GM19467 (cell line): ENCODE results near the gene SUFU.
"Not testable (repeated sequence)": the region's sequence is repeated elsewhere in the genome, so short reads cannot be mapped to it uniquely, and the experiment has no call there.

Experiments
- ATAC-seq: cut with Tn5 transposase; IDR thresholded peaks from one replicate; pipeline ENCODE4 v1.9.1; 2021; ENCODE audit warnings: mild to moderate bottlenecking, moderate library complexity; ENCODE audit not compliant: unreplicated experiment

SUFU gene

DNA sequence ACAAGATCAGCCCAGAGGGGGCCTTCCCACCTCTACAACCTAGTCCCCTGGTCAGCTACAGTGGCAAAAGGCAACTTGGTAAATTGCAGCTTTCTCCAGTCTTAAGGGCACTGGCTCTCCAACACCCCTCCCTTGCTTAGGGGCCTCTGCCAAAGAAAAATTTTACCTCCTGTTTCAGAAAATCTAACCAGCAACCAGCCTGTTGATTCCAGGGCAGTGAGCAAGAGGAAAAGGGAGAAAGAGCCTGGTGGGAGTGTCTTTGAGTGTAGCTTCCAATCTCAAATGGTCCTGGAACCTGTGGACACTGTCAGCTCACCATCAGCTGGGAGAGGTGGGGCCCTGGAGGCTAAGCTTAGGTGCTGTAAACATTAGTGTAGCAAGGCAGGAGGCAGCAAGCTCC, 24.1 kb upstream of the SUFU start:
- no peak for ATAC-seq

DNA sequence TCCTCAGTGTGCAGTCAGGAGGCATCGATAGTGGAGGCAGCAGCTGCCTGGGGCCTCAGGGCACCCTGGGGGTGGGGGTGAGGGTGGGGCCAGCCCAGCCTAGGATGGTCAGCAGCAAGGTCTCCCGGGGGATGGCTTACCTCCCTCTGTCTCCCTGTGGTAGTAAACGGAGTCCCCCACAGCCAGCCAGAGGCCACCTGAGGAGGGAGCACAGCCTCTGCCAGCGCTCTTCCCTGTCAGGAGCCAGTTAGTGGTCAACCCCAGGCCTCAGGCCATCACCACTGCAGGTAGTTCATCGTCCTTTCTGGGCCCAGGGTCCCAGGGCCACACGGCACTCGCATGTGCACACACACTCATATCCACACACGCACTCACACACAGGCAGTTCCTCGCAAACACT, 23.4 kb upstream of the SUFU start:
- no peak for ATAC-seq

DNA sequence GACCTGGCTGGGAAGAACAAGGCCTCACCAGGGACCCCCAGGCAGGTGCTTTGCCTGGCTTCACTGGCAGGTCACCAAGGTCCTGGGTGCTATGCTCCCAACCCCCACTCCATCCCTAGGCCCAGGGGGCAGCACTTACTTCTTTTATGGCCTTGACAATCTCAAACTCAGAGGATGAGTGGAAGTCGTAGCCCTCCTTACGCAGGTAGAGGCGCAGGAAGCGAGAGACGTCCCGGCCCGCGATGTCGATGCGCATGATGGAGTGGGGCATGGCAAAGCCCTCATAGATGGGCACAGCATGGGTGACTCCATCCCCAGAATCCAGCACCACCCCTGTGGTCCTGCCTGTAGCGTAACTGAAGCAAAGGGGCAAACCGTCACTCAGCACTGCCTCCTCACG, 19.8 kb upstream of the SUFU start:
- no peak for ATAC-seq

DNA sequence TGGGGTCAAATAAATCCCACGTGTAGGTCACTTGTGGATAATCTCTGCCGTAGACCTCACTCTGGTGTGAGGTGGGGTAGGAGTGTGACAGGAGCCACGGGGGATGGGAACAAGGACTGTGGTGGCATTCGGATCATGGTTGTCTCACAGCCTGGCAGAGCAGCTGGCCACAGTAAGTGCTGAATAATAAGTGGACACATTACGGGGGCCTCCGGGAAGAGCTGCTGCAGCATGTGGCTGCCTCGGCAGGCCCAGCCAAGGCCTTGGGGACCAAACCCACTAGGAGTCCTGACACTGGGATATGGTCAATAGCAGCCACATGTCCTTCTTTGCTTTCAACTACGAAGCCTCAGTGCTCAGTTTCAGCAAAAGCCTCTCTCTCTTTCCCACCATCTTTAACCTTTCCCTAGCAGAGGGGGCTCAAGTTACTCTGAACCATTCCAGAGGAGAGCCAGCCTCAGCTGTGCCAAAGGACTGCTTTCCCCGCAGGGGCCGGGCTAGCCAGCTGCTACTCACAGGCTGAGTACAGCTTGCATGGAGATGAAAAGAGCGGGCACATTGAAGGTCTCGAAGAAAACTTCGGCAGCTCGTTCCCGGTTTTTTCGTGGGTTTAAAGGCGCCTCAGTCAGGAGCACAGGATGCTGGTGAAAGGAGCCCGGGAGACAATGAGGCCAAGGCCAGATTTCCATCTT, 18.5 kb upstream of the SUFU start:
- ATAC-seq = no peak

DNA sequence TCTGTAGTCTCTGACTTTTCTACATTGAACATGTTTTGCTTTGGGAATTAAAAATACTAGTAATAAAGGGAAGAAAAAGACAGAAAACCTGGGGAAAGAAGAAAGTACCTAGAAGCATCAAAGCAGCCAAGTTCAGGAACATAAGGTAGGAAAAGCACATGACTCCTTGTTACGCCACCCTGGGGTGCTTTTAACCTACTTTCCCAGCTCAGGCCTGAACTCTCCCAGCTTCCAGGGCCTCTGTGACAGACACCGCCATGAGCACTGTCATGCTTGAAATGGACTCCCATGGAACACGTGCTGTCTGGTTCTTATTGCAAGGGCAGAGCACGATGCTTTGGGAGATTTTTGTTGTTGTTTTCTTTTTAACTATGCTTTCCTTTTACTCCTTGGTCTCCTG, 12.6 kb upstream of the SUFU start:
- ATAC-seq = no peak

DNA sequence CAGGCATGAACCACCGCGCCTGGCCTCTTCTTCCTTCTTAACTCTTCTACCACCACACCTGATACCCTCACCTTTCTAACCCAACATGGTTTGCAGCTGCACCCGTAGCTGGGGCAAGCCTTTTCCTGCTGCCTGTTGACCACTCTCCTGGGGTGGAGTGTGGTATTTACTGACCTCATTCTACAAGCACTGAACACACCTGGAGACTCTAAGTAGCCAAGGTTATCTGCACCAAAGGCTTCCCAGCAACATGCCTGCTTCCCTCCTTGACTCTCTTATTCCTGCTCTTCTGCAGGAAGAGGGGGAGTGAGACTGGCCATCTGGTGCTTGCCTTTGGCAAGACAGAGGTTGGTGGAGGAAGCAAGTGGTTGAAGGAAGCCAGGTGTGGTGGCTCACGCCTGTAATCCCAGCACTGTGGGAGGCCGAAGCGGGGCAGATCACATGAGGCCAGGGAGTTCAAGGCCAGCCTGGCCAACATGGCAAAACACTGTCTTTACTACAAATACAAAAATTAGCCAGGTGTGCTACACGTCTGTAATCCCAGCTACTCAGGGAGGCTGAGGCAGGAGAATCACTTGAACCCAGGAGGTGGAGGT, 11.3 kb upstream of the SUFU start:
- ATAC-seq = no peak

DNA sequence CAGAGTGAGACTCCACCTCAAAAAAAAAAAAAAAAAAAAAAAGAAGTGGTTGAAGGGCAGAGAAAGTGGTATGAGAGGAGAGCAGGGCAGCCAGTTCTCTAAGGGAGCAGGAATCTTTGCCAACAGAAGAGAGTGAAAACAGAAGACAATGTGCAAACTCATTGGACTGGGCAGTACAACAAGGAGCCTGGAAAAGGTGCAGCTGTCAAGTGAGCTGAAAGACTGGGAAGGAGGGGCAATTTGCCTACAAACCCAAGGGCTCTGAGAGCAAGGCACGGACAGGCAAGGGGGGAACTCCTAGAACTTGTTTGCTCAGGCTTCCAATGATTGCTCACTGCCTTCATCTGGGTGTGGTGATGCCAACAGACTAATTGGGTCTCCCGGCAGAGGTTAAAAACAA, 10.8 kb upstream of the SUFU start:
- ATAC-seq = no peak

DNA sequence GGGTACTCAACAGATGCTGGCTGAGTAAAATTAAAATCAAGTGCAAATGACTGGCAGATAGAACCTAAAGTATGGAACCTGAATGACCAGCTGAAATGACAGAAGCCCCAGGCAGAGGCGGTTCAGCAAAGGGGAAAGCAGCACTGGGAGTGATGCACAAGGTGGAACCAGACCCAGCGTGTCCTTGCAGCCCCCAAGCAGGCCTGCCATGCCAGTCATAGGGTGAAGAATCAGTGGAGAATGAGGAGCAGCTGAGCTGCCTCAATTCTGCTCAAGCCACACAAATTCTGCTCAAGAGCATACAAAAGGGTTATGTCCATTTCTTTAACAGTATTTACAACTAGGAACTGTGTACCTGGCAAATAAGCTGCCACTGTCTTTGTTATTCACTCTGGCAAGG, 10.0 kb upstream of the SUFU start:
- no peak for ATAC-seq

DNA sequence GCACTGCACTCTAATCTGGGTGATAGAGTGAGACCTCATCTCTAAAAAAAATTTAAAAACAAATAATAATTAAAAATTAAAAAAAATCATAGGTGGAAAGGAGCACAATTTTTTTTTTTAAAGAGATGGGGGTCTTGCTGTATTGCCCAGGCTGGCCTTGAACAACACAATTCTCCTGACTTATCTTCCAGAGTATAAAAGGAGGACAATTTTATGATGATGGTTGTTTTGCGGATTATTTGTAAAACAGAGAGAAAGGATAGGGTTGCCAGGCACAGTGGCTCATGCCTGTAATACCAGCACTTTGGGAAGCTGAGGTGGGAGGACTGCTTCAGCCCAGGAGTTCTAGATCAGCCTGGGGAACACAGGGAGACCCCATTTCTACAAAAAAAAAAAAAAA, 6.2 kb upstream of the SUFU start:
- ATAC-seq = no peak

DNA sequence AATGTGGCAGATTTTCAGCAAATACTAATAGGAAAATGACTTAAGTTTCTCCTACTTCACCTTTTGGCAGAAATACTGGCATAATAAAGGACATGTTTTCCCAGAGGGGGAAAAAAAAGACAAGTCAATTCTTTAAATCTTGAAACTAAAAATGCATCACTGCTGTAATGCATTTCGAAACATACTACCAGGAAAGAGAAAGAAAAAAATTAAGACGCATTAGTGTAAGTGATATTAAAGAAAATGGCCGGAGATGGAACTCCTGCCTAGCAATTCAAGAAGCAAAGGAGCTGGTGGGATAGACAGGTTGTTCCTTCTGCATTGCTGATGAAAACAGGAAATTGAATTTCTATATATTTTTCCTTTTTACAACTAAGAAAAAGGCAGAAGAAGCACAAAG, 4.4 kb upstream of the SUFU start:
- no peak for ATAC-seq

DNA sequence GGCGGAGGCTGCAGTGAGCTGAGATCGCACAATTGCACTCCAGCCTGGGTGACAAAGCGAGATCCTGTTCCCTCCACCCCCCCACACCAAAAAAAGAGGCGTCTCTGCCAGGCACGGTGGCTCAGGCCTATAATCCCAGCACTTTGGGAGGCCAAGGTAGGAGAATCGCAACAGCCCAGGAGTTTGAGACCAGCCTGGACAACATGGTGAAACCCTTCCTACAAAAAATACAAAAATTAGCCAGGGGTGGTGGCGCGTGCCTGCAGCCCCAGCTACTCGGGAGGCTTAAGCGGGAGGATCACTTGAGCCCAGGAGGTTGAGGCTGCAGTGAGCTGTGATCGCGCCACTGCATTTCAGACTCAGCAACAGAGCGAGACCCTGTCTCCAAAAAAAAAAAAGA, 3.1 kb upstream of the SUFU start:
- ATAC-seq = not testable (repeated sequence)

DNA sequence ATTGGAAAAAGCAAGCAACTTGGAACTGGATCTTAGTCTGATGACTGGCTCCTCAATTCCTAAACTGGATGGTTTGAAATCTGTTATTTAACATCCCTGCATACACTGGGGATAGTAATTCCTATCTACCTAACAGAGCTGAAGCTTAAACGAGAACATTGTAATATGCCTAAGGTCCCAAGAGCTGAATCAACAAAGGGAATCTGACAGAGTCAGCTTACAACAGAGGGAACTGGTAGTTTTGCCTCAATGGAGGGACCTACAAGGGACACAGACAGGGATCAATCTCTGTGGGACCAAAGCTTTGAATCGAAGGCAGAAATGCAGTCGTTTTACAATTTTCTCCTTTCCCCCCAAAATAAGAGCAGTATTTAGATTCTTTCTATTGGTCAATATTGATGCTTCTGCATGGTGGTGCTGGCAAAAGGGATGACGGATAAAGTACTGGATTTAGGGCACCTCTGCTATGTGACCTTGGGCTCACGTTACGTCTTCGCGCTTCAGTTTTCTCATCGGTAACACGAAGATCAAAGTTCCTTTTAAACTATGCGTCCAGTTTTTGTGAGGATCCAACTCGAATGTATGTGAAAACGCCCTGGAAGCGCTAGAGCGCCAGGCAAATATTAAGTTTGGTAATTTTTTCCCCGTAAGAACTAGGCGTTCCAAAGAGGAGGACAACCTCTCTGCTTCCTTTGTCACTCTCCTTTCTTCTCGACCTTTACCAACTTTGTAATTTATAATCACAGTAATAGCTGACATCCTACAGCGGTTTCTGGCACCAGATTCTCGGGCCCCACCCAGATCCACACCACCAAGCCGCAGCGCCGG, 2.4 kb upstream of the SUFU start:
- no peak for ATAC-seq

DNA sequence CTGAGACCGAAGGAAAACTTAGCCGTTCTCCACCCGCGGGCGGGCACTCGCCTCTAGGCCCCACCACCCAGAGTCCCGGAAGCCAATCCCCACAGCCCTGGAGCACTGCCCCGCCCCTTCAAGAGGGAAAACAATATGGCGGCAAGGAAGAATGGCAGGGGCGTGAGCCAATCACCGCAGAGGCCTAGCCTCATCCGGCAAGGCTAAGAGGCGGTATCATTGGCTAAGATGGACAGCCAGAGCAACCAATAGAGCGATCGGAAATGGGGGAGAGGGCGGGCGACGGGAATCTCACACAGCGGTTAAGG, 1.8 kb upstream of the SUFU start:
- ATAC-seq = peak; percentile 69

DNA sequence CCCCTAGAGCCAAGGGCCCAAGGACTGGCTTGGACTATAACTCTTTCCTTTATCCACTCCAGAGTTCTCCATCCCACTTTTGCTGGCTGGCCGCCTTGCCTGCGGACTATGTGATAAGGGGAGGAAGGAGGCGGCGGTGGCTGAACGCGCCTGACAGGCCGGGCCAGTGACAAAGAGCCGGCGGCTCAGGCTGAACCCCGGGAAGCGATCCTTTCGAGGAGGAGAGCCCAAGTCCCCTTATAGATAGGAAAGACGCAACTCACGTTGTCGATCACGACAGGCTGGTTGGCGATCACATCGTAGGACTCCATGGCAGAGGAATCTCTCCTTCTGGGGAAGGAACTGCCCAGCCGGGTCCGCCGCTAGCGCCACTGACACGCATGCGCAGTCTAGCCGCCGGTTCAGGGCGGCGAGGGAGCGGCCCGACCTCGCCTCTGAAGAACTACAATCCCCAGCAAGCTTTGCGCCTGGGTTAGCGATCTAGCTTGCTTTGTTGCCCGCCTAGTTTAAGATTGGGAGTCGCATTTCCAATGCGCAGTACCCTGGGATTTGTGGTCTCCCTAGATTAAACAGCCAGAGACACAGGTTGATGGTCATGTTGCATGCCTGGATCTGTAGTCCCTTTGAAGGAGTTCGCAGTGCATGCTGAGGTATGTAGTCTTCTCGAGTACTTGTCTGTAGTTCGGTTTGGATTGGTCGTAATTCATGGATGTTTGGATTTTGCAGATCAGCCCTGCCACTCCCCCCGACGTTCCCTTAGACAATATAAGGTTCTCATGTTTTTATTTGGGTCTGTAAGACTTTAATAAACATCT, 1.2 kb upstream of the SUFU start, which contains the start of gene ACTR1A:
Gene ACTR1A (minus strand): TSS at position 376 of the 815 bp plus-strand sequence. CDS start 65 bp downstream, at position 311.
- peak; percentile 44 for ATAC-seq

DNA sequence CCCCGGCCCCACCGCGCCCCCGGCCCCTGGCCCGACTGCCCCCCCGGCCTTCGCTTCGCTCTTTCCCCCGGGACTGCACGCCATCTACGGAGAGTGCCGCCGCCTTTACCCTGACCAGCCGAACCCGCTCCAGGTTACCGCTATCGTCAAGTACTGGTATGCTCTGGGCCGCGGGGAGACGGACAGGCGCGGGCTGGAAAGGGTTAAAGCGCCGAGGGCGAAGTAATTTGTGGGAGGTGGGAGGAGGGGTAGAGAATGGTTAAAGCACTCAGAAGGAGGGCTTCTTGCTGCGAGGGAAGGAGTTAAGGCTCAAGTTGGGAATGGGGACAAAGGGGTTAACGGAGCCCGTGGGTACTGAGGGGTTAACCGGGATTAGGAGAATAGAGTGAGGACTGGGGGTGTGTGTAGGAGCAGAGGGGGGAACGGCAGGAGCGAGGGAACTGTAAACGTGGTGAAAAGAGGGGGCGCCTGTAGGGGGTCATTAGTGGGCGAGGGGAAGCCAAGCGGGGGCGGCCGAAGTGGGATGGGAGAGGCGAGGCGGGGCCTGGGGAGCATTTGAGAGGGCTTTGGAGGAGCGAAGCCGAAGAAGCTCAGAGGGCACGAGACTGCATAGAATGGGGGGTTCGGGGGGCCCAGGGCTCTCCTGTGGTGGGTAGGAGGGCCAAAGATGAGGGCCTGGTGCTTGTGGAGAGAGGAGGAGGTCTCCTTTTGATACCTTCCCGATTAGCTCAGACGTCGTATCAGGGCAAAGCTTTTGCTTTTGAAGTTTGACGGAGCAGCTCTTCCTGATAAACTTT, 605 bp downstream of the SUFU start:
- ATAC-seq = no peak

DNA sequence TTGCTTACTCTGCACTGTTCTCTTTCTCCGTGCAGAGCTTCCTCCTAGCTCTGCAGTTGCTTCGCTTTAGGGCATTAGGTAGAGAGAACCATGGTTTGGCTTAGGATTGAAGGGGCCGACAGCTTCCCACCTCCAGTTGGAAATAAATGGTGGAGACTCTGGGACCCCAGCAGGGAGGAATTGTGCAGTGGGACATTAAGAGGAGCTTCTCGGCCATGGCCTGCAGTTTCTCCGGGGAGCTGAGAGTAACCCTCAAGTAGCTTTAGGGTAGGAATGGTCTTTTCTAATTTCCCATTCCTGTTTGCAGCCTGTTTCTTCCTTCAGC, 1.2 kb downstream of the SUFU start:
- ATAC-seq = no peak

DNA sequence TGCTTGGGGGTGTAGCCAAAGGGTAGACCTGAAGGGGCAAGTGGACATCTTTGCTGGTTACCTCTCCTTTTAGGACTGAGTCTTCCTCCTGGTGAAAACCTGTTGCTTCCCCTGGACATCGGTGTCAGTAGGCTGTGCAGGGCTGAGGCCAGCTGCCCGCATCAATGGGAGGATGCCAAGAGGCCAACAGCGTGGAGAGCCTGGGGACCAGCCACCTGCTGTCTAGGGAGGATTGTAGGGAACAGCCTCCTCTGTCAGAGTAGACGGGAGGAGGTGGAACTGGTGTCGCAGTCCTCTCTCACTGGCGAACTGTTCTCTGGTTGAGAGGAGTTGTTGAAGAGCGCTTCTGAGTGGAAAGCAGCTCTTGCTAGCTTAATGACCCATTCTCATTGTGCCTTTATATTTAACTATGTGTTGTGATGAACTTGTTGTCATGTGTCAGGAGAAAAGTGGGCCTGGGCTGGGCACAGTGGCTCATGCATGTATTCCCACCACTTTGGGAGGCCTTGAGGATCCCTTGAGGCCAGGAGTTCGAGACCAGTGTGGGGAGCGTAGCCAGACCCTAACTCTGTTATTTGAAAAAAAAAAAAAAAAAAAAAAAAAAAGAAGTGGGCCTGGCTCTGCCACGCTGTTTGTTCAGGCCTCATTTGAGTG, 1.8 kb downstream of the SUFU start:
- ATAC-seq = no peak

DNA sequence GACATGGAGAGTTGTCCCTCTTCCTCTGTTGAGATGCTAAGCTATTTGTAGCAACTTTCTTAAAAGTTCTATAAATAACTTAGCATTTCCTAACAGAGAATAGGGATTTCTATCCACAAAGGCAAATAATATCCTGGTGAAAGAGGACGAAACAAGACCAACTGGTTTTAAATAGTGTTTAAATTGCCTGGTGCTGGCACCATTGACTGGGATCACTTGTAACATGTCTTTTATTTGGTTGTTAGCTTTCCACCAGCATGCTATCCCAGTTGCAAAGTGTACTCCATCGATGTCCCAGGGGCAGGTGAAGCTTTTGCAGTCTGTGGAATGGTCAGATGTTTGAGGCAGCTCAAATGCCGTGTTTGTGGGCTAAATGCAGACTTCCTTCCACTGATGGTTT, 3.7 kb downstream of the SUFU start:
- no peak for ATAC-seq

DNA sequence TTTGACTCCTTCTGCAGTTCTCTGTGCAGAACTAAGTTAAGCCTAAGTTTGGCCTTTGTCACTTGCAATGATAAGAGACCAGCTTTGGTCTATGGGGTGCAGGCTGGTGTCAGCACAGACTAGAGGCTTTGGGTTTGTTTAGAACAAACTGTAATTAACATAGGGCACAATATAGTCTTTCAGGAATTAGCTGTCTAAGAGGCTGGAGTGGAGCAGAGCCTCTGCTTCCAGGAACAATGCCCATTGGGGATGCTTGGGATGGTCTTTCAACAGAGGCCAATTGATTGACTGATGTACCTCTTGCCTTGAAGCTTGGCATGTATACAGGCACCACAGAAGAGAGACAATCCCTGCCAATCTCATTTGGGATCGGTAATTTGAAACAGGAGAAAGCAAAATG, 4.7 kb downstream of the SUFU start:
- ATAC-seq = no peak

DNA sequence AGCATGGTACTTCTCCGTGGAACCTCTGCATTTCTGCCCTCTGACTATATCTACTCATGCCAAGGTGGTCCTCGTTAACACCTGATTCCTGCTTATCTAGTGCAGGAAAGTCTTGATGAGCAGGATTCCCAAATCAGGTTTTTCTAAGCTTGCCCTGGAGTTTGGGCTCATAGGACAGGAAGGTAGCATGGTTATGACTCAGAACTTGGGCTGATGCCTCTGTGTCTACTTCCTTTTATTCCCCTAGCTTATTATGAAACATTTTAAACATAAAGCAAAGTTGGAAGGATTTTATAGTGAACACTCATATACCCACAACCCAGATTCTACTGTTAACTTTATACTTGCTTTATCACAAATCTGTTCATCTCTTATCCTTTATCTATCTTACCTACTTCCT, 5.6 kb downstream of the SUFU start:
- no peak for ATAC-seq
